Neural cell (in vitro differentiated cells): ENCODE measurements around the gene FURIN. TPM values are rescaled to one million over a fixed set of nuclear protein-coding genes. Genes with fewer than 3 reads are reported as not detected.
"Not testable (repeated sequence)": the region's sequence is repeated elsewhere in the genome, so short reads cannot be mapped to it uniquely, and the experiment has no call there.

ENCODE experiments used
- H2AFZ ChIP-seq: fragments of 200-600, 300-800 bp; sonication (generic), shearing (Covaris generic); 2 replicates; pipeline ENCODE4 v1.6.0; 2014; ENCODE audit warnings: low read depth, mild to moderate bottlenecking, antibody characterized with exemption, low read length, moderate library complexity
- H3F3A ChIP-seq: fragments of 200-600 bp; shearing (Covaris generic); 2 replicates; pipeline ENCODE4 v1.6.1; 2016; ENCODE audit warnings: mild to moderate bottlenecking, moderate library complexity, mixed read lengths, antibody characterized with exemption, low read length; ENCODE audit not compliant: insufficient read depth, poor library complexity, severe bottlenecking
- H3K27ac ChIP-seq: fragments of 200-600, 300-800 bp; sonication (generic), shearing (Covaris generic); 2 replicates; pipeline ENCODE4 v1.5.1; 2014; ENCODE audit warnings: mild to moderate bottlenecking, low read length, moderate library complexity
- H3K27me3 ChIP-seq: fragments of 300-800, 200-600 bp; sonication (generic), shearing (Covaris generic); 2 replicates; pipeline ENCODE4 v1.6.0; 2014; ENCODE audit warnings: mild to moderate bottlenecking, low read depth, low read length, moderate library complexity; ENCODE audit not compliant: insufficient read depth
- H3K36me3 ChIP-seq: fragments of 300-800, 200-600 bp; sonication (generic), shearing (Covaris generic); 2 replicates; pipeline ENCODE4 v1.5.1; 2014; ENCODE audit warnings: mild to moderate bottlenecking, antibody characterized with exemption, low read length, moderate library complexity; ENCODE audit not compliant: insufficient read depth
- H3K4me2 ChIP-seq: fragments of 300-800, 200-600 bp; sonication (generic), shearing (Covaris generic); 2 replicates; pipeline ENCODE4 v1.6.0; 2014; ENCODE audit warnings: mild to moderate bottlenecking, low read length
- H3K4me3 ChIP-seq: fragments of 300-800, 200-600 bp; sonication (generic), shearing (Covaris generic); 2 replicates; pipeline ENCODE4 v1.5.1; 2014; ENCODE audit warnings: mild to moderate bottlenecking, low read length, moderate library complexity
- H3K79me2 ChIP-seq: fragments of 200-600 bp; shearing (Covaris generic); replicated peaks from 2 replicates; pipeline ENCODE4 v1.6.0; 2014; ENCODE audit warnings: mild to moderate bottlenecking, low read length, moderate library complexity; ENCODE audit not compliant: insufficient read depth
- H3K9ac ChIP-seq: fragments of 300-800, 200-600 bp; sonication (generic), shearing (Covaris generic); 2 replicates; pipeline ENCODE4 v1.6.1; 2016; ENCODE audit warnings: mild to moderate bottlenecking, low read length, mixed read lengths
- H3K9me2 ChIP-seq: fragments of 200-600 bp; shearing (Covaris generic); 2 replicates; pipeline ENCODE4 v1.6.1; 2016; ENCODE audit warnings: mild to moderate bottlenecking, low read length, mixed read lengths; ENCODE audit not compliant: insufficient read depth
- H3K9me3 ChIP-seq: fragments of 200-600, 300-800 bp; sonication (generic), shearing (Covaris generic); 2 replicates; pipeline ENCODE4 v1.6.1; 2016; ENCODE audit warnings: mild to moderate bottlenecking, mixed run types, low read length, moderate library complexity, mixed read lengths
- H4K20me1 ChIP-seq: fragments of 200-600 bp; shearing (Covaris generic); 2 replicates; pipeline ENCODE4 v1.6.1; 2016; ENCODE audit warnings: mild to moderate bottlenecking, mixed run types; ENCODE audit not compliant: insufficient read depth
- CTCF ChIP-seq: fragments of 450-650 bp; IDR thresholded peaks from 2 replicates; pipeline ENCODE4 v1.5.1; 2014; ENCODE audit warnings: antibody characterized with exemption, mild to moderate bottlenecking, moderate library complexity; ENCODE audit not compliant: poor library complexity, severe bottlenecking
- EP300 ChIP-seq: fragments of 450-650 bp; conservative IDR thresholded peaks from 2 replicates; pipeline ENCODE4 v1.6.1; 2014; ENCODE audit warnings: antibody characterized with exemption, mild to moderate bottlenecking, moderate library complexity; ENCODE audit not compliant: poor library complexity, severe bottlenecking
- EZH2 ChIP-seq: fragments of 200-600, 300-800 bp; shearing (Covaris generic), sonication (generic); IDR thresholded peaks from 2 replicates; pipeline ENCODE4 v1.6.1; 2014; ENCODE audit warnings: antibody characterized with exemption, low read length, borderline replicate concordance, mild to moderate bottlenecking; ENCODE audit not compliant: insufficient read depth, poor library complexity, severe bottlenecking
- MXI1 ChIP-seq: fragments of 450-650 bp; conservative IDR thresholded peaks from 2 replicates; pipeline ENCODE4 v1.6.1; 2014; ENCODE audit warnings: antibody characterized with exemption, mild to moderate bottlenecking; ENCODE audit not compliant: poor library complexity, severe bottlenecking
- POLR2AphosphoS5 ChIP-seq: IDR thresholded peaks from 2 replicates; pipeline ENCODE4 v1.6.1; 2012
- RAD21 ChIP-seq: fragments of 450-650 bp; conservative IDR thresholded peaks from 2 replicates; pipeline ENCODE4 v1.6.1; 2014; ENCODE audit warnings: antibody characterized with exemption, mild to moderate bottlenecking, moderate library complexity
- REST ChIP-seq: IDR thresholded peaks from 2 replicates; pipeline ENCODE4 v1.6.1; 2012; ENCODE audit warnings: borderline replicate concordance
- SMC3 ChIP-seq: fragments of 450-650 bp; conservative IDR thresholded peaks from 2 replicates; pipeline ENCODE4 v1.6.1; 2014; ENCODE audit warnings: antibody characterized with exemption, mild to moderate bottlenecking, moderate library complexity; ENCODE audit not compliant: poor library complexity
- TAF1 ChIP-seq: IDR thresholded peaks from 2 replicates; pipeline ENCODE4 v1.6.1; 2012; ENCODE audit warnings: low read depth
- polyA plus RNA-seq: library from polyadenylated mRNA; depleted of rRNA; stranded (reverse); fragments of >200 nt; gene quantifications from 2 replicates; pipeline ENCODE4 v1.2.3, GENCODE V29; 2014

The FURIN gene
- polyA plus RNA-seq, 1 donor from 2014 or later = 4.3 TPM

- no peak overlapping the region for H2AFZ ChIP-seq
- H4K20me1 ChIP-seq = no peaks in the 10 kb centered on the region
- H3F3A ChIP-seq = no peaks in the 10 kb centered on the region
- H3K4me2 ChIP-seq = no peak overlapping the region
- H3K79me2 ChIP-seq = no peaks in the 10 kb centered on the region
- H3K27ac ChIP-seq = no peak overlapping the region
- no peaks in the 10 kb centered on the region for H3K9me3 ChIP-seq
- no peak overlapping the region for H3K4me3 ChIP-seq
- TF ChIP-seq POLR2AphosphoS5 (no peak), EZH2 (no peak), SMC3 (no peak), CTCF (no peak), EP300 (no peak)
- no peaks in the 10 kb centered on the region for H3K27me3 ChIP-seq
- no peaks in the 10 kb centered on the region for H3K9me2 ChIP-seq
- no peak overlapping the region for H3K9ac ChIP-seq
- no peaks in the 10 kb centered on the region for H3K36me3 ChIP-seq
These were observed 49.8 kb downstream of the FURIN start for GRCh38 chr15:90918034-90918788.

- no peaks in the 10 kb centered on the region for H3K9me2 ChIP-seq
- H3K79me2 ChIP-seq = no peaks in the 10 kb centered on the region
- H2AFZ ChIP-seq = no peak overlapping the region
- H3K9me3 ChIP-seq = no peaks in the 10 kb centered on the region
- no peaks in the 10 kb centered on the region for H3F3A ChIP-seq
- no peak overlapping the region for H3K9ac ChIP-seq
- no peaks in the 10 kb centered on the region for H3K36me3 ChIP-seq
- TF ChIP-seq MXI1 = no peak
- TF ChIP-seq REST = no peak
- no peak for TF ChIP-seq TAF1
- no peak for TF ChIP-seq SMC3
- no peak overlapping the region for H3K4me3 ChIP-seq
- H4K20me1 ChIP-seq = no peaks in the 10 kb centered on the region
- no peaks in the 10 kb centered on the region for H3K27me3 ChIP-seq
- H3K27ac ChIP-seq = no peak overlapping the region
- H3K4me2 ChIP-seq = no peak overlapping the region
These were observed 50.4 kb downstream of the FURIN start for GRCh38 chr15:90918835-90919234.

GRCh38 chr15:90921887-90922286 lies 53.5 kb downstream of the FURIN start:
- no peaks in the 10 kb centered on the region for H3K79me2 ChIP-seq
- no peaks in the 10 kb centered on the region for H3K36me3 ChIP-seq
- H4K20me1 ChIP-seq = no peaks in the 10 kb centered on the region
- H3K4me2 ChIP-seq = no peak overlapping the region
- no peak overlapping the region for H3K9ac ChIP-seq
- no peaks in the 10 kb centered on the region for H3K27me3 ChIP-seq
- H3K4me3 ChIP-seq = no peak overlapping the region
- no peak overlapping the region for H3K27ac ChIP-seq
- no peak overlapping the region for H2AFZ ChIP-seq
- H3F3A ChIP-seq = no peaks in the 10 kb centered on the region
- no peaks in the 10 kb centered on the region for H3K9me2 ChIP-seq
- H3K9me3 ChIP-seq = no peaks in the 10 kb centered on the region
- TF ChIP-seq SMC3 (no peak), TAF1 (no peak), EP300 (no peak), RAD21 (no peak), POLR2AphosphoS5 (no peak), CTCF (no peak), MXI1 (no peak), EZH2 (no peak)

- H3K27ac ChIP-seq = not testable (repeated sequence)
These were observed 54.4 kb downstream of the FURIN start for GRCh38 chr15:90922712-90923322.

More at GRCh38 chr15:90922712-90923322, 54.4 kb downstream of the FURIN start:
- H3K36me3 ChIP-seq, H3K9me3 ChIP-seq, H4K20me1 ChIP-seq, H3K79me2 ChIP-seq, H2AFZ ChIP-seq, H3K4me3 ChIP-seq, H3F3A ChIP-seq, H3K27me3 ChIP-seq, H3K9ac ChIP-seq, H3K4me2 ChIP-seq, H3K9me2 ChIP-seq: not testable (repeated sequence)
